K562 (cell line): ENCODE measurements around the gene PRRT2. TPM values are rescaled to one million over a fixed set of nuclear protein-coding genes. Genes with fewer than 3 reads are reported as not detected.
A peak's percentile ranks its signal among the peaks of the same experiment; 100 is the strongest.

ENCODE experiments used
- AFF1 ChIP-seq, 2 experiments: fragments of 450-650 bp; IDR thresholded peaks; 2 replicates each; pipeline ENCODE4 v1.6.1; 2018; ENCODE audit warnings: mild to moderate bottlenecking in 2 of 2, low read depth in 1 of 2; ENCODE audit not compliant: partially characterized antibody in 2 of 2
- CREB1 ChIP-seq, 2 experiments: sonication (generic) in 1 of 2; formaldehyde crosslinking in 1 of 2; IDR thresholded peaks; 2 replicates each; pipeline versions ENCODE4 v1.6.1 to v1.8.0; 2012 to 2022; ENCODE audit warnings: inconsistent platforms in 1 of 2, mild to moderate bottlenecking in 1 of 2, missing genetic modification reagents in 1 of 2, moderate library complexity in 1 of 2
- E2F3 ChIP-seq: fragments of 250-450 bp; sonication (Bioruptor Pico); IDR thresholded peaks from 2 replicates; pipeline ENCODE4 v1.4.0; 2020; ENCODE audit warnings: mild to moderate bottlenecking
- FUS ChIP-seq: fragments of 200-400 bp; formaldehyde crosslinking; optimal IDR thresholded peaks from 2 replicates; pipeline ENCODE3; 2017; ENCODE audit warnings: low read depth, low read length
- MAX ChIP-seq: sonication (generic); formaldehyde crosslinking; IDR thresholded peaks from 2 replicates; pipeline ENCODE4 v1.9.0; 2022; ENCODE audit warnings: mild to moderate bottlenecking, missing genetic modification reagents
- MXI1 ChIP-seq: IDR thresholded peaks from 2 replicates; pipeline ENCODE4 v1.6.1; 2011; ENCODE audit warnings: low read depth, mild to moderate bottlenecking, improper control_type of control experiment, low read length
- RERE ChIP-seq: sonication (generic); formaldehyde crosslinking; IDR thresholded peaks from 2 replicates; pipeline ENCODE4 v1.8.0; 2023; ENCODE audit warnings: missing genetic modification reagents, mild to moderate bottlenecking, borderline replicate concordance
- SMARCC2 ChIP-seq: fragments of 450-650 bp; IDR thresholded peaks from 2 replicates; pipeline ENCODE4 v1.6.1; 2017; ENCODE audit warnings: antibody characterized with exemption, moderate library complexity, mild to moderate bottlenecking, low read depth
- TARDBP ChIP-seq: fragments of 450-650 bp; IDR thresholded peaks from 2 replicates; pipeline ENCODE4 v1.6.1; 2016
- TBL1XR1 ChIP-seq, 2 experiments: IDR thresholded peaks; 2 replicates each; pipeline ENCODE4 v1.6.1; 2012; ENCODE audit warnings: improper control_type of control experiment in 2 of 2, low read length in 2 of 2, mild to moderate bottlenecking in 1 of 2
- ZNF134 ChIP-seq: fragments of 250-450 bp; sonication (Bioruptor Pico); conservative IDR thresholded peaks from 2 replicates; pipeline ENCODE4 v1.4.0; 2020
- ZNF165 ChIP-seq: fragments of 250-450 bp; sonication (Bioruptor Pico); IDR thresholded peaks from 2 replicates; pipeline ENCODE4 v1.4.0; 2020; ENCODE audit warnings: borderline replicate concordance
- ZNF740 ChIP-seq, 3 experiments: fragments of 200-800 bp in 1 of 3; sonication (Bioruptor generic) in 1 of 3; sonication (generic) in 1 of 3; formaldehyde crosslinking in 1 of 3; IDR thresholded peaks; 2 replicates each; pipeline versions ENCODE4 v1.6.1 to v1.8.0; 2016 to 2022; ENCODE audit warnings: mild to moderate bottlenecking in 2 of 3, missing compliant biosample characterization in 2 of 3, missing genetic modification characterization in 2 of 3, missing genetic modification reagents in 1 of 3
- polyA plus RNA-seq, 8 experiments: library from polyadenylated mRNA; depleted of rRNA in 4 of 8; stranded (reverse) in 5 of 8; unstranded in 3 of 8; fragments of >200 nt; fragmentation: Nextera tagmentation in 2 of 8; fragmentation: Illumina TruSeq in 1 of 8; extraction: Ambion mirVana in 2 of 8; extraction: Trizol in 1 of 8; gene quantifications; 2 replicates each; pipeline versions ENCODE4 v1.2.1 to v1.2.3, GENCODE V29; 2011 to 2014; ENCODE audit warnings: inconsistent platforms in 1 of 8, missing spikeins in 1 of 8
- total RNA-seq, 7 experiments: library from RNA; depleted of rRNA in 6 of 7; stranded (reverse); fragments of >200 nt in 6 of 7; fragmentation: Illumina TruSeq in 2 of 7; extraction: Trizol in 2 of 7; gene quantifications; 2 replicates each; pipeline versions ENCODE4 v1.2.1 to v1.2.3, GENCODE V29; 2011 to 2021; ENCODE audit warnings: low replicate concordance in 1 of 7

PRRT2 gene
- total and polyA plus RNA-seq, 9 of the 15 experiments (the other 6 are each of a cell fraction or from before 2014, with no cell fraction given), result 0.11 to 1.0 (median 0.42) TPM; not detected in 2

GRCh38 chr16:29805232-29806098 is 6.5 kb upstream of the PRRT2 start (continued):
- TF ChIP-seq ZNF740 (CRISPR knock-in tag; IDR thresholded peaks at IDR 0.05) (peak; percentile 97), ZNF740 (tag; IDR thresholded peaks at IDR 0.05) (peak in 1 of 2 experiments; percentile 91; a peak in 2 of 4 replicates), AFF1 (IDR thresholded peaks at IDR 0.05; ENCODE audit: low read depth in 1 of 2, partially characterized antibody in 2 of 2) (peak in 1 of 2 experiments; percentile 34), TBL1XR1 (IDR thresholded peaks at IDR 0.05; ENCODE audit: low read length in 2 of 2) (peak; percentile 64 to 89; a peak in 3 of 4 replicates), CREB1 (IDR thresholded peaks at IDR 0.05) (peak; percentile 74), CREB1 (CRISPR knock-in tag; IDR thresholded peaks at IDR 0.05) (peak; percentile 65; the same call in 1 of the 2 replicates), MAX (CRISPR knock-in tag) (peak; percentile 99), SMARCC2 (no peak), TARDBP (peak; percentile 30; the same call in 1 of the 2 replicates), ZNF165 (no peak), ZNF134 (CRISPR knock-in tag) (0 out of 2 replicates have a peak, but pooled peaks have one; percentile 28), FUS (peak; percentile 88), RERE (CRISPR knock-in tag) (0 out of 2 replicates have a peak, but pooled peaks have one; percentile 71), E2F3 (peak; percentile 97), MXI1 (peak; percentile 64)
